CD4-positive, alpha-beta T cell treated with Interleukin-10 for 1 hour (primary cell): ENCODE measurements around the gene RHOG.
A peak's percentile ranks its signal among the peaks of the same experiment; 100 is the strongest.
"Not testable (repeated sequence)": the region's sequence is repeated elsewhere in the genome, so short reads cannot be mapped to it uniquely, and the experiment has no call there.

ENCODE experiments used
- DNase-seq: peaks from one replicate; pipeline ENCODE4 v3.0.0-alpha.2; 2020

Gene RHOG

GRCh38 chr11:3832816-3833215 is 7.9 kb downstream of the RHOG start:
- no peak for DNase-seq

- no peak for DNase-seq
Observed at GRCh38 chr11:3831378-3832239, 9.2 kb downstream of the RHOG start.

GRCh38 chr11:3830730-3831129 is 10.0 kb downstream of the RHOG start:
- DNase-seq = no peak

GRCh38 chr11:3830088-3830487 is 10.7 kb downstream of the RHOG start:
- no peak for DNase-seq

GRCh38 chr11:3827434-3828186 is 13.1 kb downstream of the RHOG start:
- no peak for DNase-seq

GRCh38 chr11:3826721-3827120 is 14.0 kb downstream of the RHOG start:
- no peak for DNase-seq

- no peak for DNase-seq
Observed at GRCh38 chr11:3825473-3826154, 15.1 kb downstream of the RHOG start.

GRCh38 chr11:3824714-3825472 is 15.9 kb downstream of the RHOG start:
- DNase-seq = peak; percentile 88

GRCh38 chr11:3823762-3824506 is 16.8 kb downstream of the RHOG start:
- DNase-seq = no peak

- no peak for DNase-seq
Observed at GRCh38 chr11:3823303-3823702, 17.5 kb downstream of the RHOG start.

GRCh38 chr11:3822312-3822711 is 18.4 kb downstream of the RHOG start:
- DNase-seq = no peak

GRCh38 chr11:3820971-3821370 is 19.8 kb downstream of the RHOG start:
- DNase-seq = no peak

- no peak for DNase-seq
Observed at GRCh38 chr11:3817181-3817800, 23.5 kb downstream of the RHOG start.

GRCh38 chr11:3816673-3817072 is 24.1 kb downstream of the RHOG start:
- DNase-seq = no peak

GRCh38 chr11:3815845-3816244 is 24.9 kb downstream of the RHOG start:
- no peak for DNase-seq

GRCh38 chr11:3814832-3815231 is 25.9 kb downstream of the RHOG start:
- DNase-seq = not testable (repeated sequence)

- no peak for DNase-seq
Observed at GRCh38 chr11:3810951-3811350, 29.8 kb downstream of the RHOG start.

- DNase-seq = no peak
Observed at GRCh38 chr11:3810446-3810845, 30.3 kb downstream of the RHOG start.

GRCh38 chr11:3809624-3809928 is 31.2 kb downstream of the RHOG start:
- no peak for DNase-seq

GRCh38 chr11:3808861-3809623 is 31.7 kb downstream of the RHOG start:
- DNase-seq = peak; percentile 74
